Cardiac fibroblast (primary cell): ENCODE measurements around the gene KIF15.
A peak's percentile ranks its signal among the peaks of the same experiment; 100 is the strongest.

Source experiments
- DNase-seq, 2 donors: peaks; one replicate each; pipeline versions ENCODE4 v3.0.0 to v3.0.0-alpha.2; 2010; ENCODE audit warnings: low read depth in 2 of 2
- H3K4me3 ChIP-seq, 2 donors: replicated peaks in 1 of 2; 1 replicate in 1 of 2; 2 replicates in 1 of 2; pipeline ENCODE4 v1.5.1; 2011; ENCODE audit warnings: low read depth in 2 of 2, low read length in 2 of 2, mild to moderate bottlenecking in 2 of 2, moderate library complexity in 1 of 2
- TF ChIP-seq, protein P1 (sequence below): IDR thresholded peaks from one replicate; pipeline ENCODE4 v1.5.1; 2011; ENCODE audit warnings: low read depth, mild to moderate bottlenecking, low read length, inconsistent platforms

Gene KIF15

DNA sequence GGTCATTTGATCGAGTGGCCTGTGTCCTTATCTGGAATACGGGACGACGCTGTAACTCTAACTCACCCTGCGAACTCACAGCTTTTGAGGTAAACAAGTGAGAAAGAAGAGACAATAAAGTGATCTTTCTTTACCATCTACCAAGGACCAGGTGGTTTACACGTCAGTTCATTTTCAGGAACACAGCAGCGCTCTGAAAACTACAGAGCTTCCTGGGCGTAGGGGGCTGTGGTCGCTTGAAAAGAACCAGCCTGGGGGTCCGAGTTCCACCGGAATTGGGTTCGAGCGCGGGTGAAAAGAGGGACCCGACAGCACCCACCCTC, 532 bp upstream of the KIF15 start:
- TF ChIP-seq, protein P1, sequence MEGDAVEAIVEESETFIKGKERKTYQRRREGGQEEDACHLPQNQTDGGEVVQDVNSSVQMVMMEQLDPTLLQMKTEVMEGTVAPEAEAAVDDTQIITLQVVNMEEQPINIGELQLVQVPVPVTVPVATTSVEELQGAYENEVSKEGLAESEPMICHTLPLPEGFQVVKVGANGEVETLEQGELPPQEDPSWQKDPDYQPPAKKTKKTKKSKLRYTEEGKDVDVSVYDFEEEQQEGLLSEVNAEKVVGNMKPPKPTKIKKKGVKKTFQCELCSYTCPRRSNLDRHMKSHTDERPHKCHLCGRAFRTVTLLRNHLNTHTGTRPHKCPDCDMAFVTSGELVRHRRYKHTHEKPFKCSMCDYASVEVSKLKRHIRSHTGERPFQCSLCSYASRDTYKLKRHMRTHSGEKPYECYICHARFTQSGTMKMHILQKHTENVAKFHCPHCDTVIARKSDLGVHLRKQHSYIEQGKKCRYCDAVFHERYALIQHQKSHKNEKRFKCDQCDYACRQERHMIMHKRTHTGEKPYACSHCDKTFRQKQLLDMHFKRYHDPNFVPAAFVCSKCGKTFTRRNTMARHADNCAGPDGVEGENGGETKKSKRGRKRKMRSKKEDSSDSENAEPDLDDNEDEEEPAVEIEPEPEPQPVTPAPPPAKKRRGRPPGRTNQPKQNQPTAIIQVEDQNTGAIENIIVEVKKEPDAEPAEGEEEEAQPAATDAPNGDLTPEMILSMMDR: no peak
- DNase-seq: peak in 1 of 2 donors; percentile 1
- H3K4me3 ChIP-seq: peak overlapping the region; percentile 87 to 88

DNA sequence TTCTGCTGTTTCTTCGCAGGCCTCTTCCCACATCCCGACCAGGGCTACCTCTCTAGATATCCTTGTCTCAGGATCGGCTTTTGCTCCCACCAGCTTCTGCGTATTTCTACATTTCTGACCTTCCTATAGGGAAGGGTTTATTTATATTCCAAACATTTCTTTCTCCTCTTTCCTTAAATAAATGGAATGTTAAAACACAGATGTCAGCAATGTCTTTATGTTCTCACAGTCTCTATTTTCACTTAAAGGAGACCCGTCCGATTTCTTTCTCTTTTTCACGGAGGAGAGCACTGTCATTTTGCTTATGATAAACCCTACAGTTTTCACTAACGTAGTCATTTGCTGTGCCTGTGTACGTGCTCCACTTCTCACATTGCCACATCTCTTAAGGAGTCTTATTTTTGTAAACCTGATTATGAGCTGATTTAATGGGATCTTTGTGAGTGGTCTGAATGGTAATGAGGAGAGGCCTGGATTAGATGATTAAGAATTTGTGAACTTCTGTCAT, 630 bp downstream of the KIF15 start:
- peak overlapping the region; percentile 87 to 88 for H3K4me3 ChIP-seq
- TF ChIP-seq, protein P1: no peak
- DNase-seq: peak; percentile 12 to 33

DNA sequence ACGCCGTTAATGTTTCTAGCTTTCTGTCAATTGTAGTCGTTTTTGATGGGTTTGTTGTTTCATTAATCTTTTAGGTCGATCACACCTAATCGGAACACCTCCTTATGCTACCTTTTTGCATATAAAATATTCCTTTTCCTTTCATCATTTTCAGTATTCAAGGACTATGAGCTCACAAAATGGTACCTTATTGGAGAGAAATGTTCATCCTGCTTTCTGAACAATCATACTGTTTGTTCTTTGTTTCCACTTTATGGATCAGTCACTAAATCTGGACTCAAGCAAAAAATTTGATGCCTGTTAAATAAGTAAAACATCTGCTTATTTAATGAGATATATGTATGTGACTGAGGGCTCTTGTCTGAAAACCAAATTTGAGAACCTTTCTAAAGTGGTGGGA, 1.1 kb downstream of the KIF15 start:
- TF ChIP-seq, protein P1: no peak
- H3K4me3 ChIP-seq: peak overlapping the region; percentile 87 to 88
- peak in 1 of 2 donors; percentile 1 for DNase-seq

DNA sequence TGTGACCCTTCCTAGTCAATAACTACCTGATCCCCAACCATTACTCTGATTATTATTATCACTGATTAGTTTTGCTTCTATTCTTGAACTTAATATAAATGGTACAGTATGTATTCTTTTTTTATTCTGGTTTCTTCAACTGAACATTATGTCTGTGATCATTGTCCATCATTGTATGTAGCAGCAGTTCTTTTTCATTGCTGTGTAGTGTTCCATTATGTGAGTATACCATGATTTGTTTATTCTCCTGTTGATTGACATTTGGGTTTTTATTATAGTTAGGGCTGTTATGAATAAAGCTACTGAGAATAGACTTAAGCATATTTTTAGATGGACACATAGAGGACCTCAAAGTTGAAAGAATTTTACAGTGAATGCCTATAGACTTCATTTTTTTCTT, 2.7 kb downstream of the KIF15 start:
- no peak overlapping the region for H3K4me3 ChIP-seq
- no peak for DNase-seq
- TF ChIP-seq, protein P1: no peak

DNA sequence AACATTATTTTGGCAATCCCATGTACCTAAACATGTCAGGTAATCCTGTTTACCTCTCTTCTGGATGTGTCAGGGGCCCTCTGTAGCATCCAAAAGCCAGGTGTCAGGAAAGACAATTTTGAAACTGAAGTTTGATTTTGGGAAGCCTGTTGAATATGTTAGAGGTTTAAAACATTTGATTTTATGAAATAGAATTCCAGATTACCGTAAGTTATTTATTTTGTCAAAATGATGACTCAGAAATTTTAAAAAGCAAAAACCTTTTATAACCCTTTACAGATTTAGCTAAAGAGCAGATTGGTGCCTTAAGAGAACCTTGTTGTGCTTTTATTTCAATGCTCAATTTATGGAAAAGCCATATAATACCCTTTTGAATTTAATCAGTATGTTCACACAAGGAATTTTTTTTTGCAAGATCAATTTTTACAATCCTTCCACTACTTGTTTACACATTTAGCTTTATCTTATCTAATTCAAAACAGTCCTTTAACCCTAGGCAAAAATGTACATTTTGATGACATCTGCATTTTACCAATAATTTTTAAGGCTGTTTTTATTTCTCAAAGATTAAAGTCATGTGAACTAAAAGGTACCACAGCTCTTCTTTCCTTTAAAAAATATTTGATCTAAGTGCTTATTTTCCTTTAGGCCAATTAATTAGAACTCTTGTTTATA, 10.0 kb downstream of the KIF15 start:
- no peak for DNase-seq
- TF ChIP-seq, protein P1: no peak

DNA sequence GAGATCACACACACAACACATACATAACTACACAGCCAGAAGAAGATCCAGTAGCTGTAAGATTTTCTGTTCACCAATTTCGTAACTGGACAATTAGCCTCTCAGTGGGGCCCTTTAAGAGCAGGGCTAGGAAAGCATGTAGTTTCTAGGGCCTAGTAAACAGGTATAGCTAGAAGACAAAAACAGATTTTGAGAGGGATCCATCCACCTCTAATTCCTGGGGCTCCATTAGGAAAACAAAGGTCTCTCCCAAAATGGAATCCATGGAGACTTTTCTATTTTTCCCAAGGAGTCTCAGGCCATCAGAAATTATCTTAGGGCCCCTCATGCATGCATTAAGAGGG, 10.5 kb downstream of the KIF15 start:
- H3K4me3 ChIP-seq: no peak overlapping the region
- no peak for DNase-seq
- TF ChIP-seq, protein P1: no peak

More for the DNA sequence above, 10.0 kb downstream of the KIF15 start:
- no peak overlapping the region for H3K4me3 ChIP-seq

DNA sequence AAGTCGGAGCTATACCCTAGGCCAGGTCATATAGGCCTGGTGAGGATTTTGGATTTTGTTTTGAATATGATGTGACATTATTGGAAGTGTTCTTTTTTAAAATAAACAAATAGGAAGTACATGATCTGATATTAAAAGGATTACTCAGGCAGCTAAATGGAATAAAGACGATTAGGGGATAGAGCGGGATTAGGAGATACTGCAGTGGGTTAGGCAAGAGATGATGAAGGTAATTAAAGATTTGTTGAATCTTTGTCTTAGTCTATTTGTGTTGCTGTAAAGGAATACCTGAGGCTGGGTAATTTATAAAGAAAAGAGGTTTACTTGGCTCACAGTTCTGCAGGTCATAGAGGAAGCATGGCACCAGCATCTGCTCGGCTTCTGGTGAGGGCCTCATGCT, 21.3 kb downstream of the KIF15 start:
- no peak overlapping the region for H3K4me3 ChIP-seq
- DNase-seq: no peak
- TF ChIP-seq, protein P1: no peak
